OCI-LY3 (cell line): Measurements from ENCODE around the gene PIK3CB.

Experiments
- CTCF ChIP-seq: fragments of 200-600, 300-600 bp; sonication (generic); IDR thresholded peaks from 2 replicates; pipeline ENCODE4 v1.5.1; 2014; ENCODE audit warnings: antibody characterized with exemption, low read length, low read depth
- EZH2phosphoT487 ChIP-seq: fragments of 200-600 bp; shearing (Covaris generic); IDR thresholded peaks from 2 replicates; pipeline ENCODE4 v1.6.1; 2018; ENCODE audit warnings: antibody characterized with exemption, mixed run types, low read depth

- TF ChIP-seq CTCF: no peak
- TF ChIP-seq EZH2phosphoT487: no peak
Measured at GRCh38 chr3:138609898-138610266, 224.8 kb downstream of the PIK3CB start.
